Smooth muscle cell (in vitro differentiated cells): ENCODE measurements around the gene FRA10AC1. TPM values are rescaled to one million over a fixed set of nuclear protein-coding genes. Genes with fewer than 3 reads are reported as not detected.

Source experiments
- DNase-seq: peaks from one replicate; lab custom pipeline; 2025; ENCODE audit not compliant: unreplicated experiment; lab: John Stamatoyannopoulos, UW
- H2AFZ ChIP-seq: fragments of 200-600 bp; sonication (generic); 2 replicates; pipeline ENCODE4 v1.6.0; 2016; ENCODE audit warnings: antibody characterized with exemption, low read depth, mild to moderate bottlenecking
- H3F3A ChIP-seq: fragments of 200-600 bp; sonication (generic); 2 replicates; pipeline ENCODE4 v1.6.0; 2017; ENCODE audit warnings: antibody characterized with exemption, low read depth
- H3K27ac ChIP-seq: fragments of 200-600 bp; sonication (generic); 2 replicates; pipeline ENCODE4 v1.5.1; 2016; ENCODE audit warnings: low read depth, mild to moderate bottlenecking
- H3K27me3 ChIP-seq: fragments of 200-600 bp; sonication (generic); 2 replicates; pipeline ENCODE4 v1.6.1; 2016; ENCODE audit warnings: low read depth, mild to moderate bottlenecking
- H3K36me3 ChIP-seq: fragments of 200-600 bp; sonication (generic); 2 replicates; pipeline ENCODE4 v1.5.1; 2016; ENCODE audit warnings: low read depth
- H3K4me1 ChIP-seq: fragments of 200-600 bp; sonication (generic); 2 replicates; pipeline ENCODE4 v1.5.1; 2016; ENCODE audit warnings: low read depth
- H3K4me2 ChIP-seq: fragments of 200-600 bp; sonication (generic); 2 replicates; pipeline ENCODE4 v1.6.0; 2016; ENCODE audit warnings: mild to moderate bottlenecking
- H3K4me3 ChIP-seq: fragments of 200-600 bp; sonication (generic); 2 replicates; pipeline ENCODE4 v1.5.1; 2016; ENCODE audit warnings: mild to moderate bottlenecking
- H3K79me2 ChIP-seq: fragments of 200-600 bp; sonication (generic); 2 replicates; pipeline ENCODE4 v1.6.0; 2016; ENCODE audit warnings: low read depth, mild to moderate bottlenecking
- H3K9ac ChIP-seq: fragments of 200-600 bp; sonication (generic); 2 replicates; pipeline ENCODE4 v1.6.0; 2016; ENCODE audit warnings: low read depth
- H3K9me3 ChIP-seq: fragments of 200-600 bp; sonication (generic); replicated peaks from 2 replicates; pipeline ENCODE4 v1.5.1; 2016; ENCODE audit warnings: low read depth
- H4K20me1 ChIP-seq: fragments of 200-600 bp; sonication (generic); 2 replicates; pipeline ENCODE4 v1.6.0; 2016; ENCODE audit warnings: low read depth
- WGBS: methylation state at CpG from one replicate; pipeline ENCODE4 v1.1.7; 2016; ENCODE audit warnings: low lambda C conversion rate; 5-methylcytosine and 5-hydroxymethylcytosine counted together
- polyA plus RNA-seq: library from polyadenylated mRNA; unstranded; fragments of >200 nt; fragmentation: Nextera tagmentation; extraction: Ambion mirVana; gene quantifications from 2 replicates; pipeline ENCODE4 v1.2.1, GENCODE V29; 2016
- total RNA-seq: library from RNA; depleted of rRNA; stranded (reverse); fragments of >200 nt; gene quantifications from 2 replicates; pipeline ENCODE4 v1.2.3, GENCODE V29; 2014
- TF ChIP-seq, protein P1 (sequence below): fragments of 200-600 bp; sonication (generic); IDR thresholded peaks from 2 replicates; pipeline ENCODE4 v1.5.1; 2017; ENCODE audit warnings: borderline replicate concordance, mild to moderate bottlenecking, antibody characterized with exemption; ENCODE audit not compliant: insufficient read depth, poor library complexity, severe bottlenecking

FRA10AC1 gene
- total and polyA plus RNA-seq, 2 experiments from 2014 or later, result 11.2 to 12.3 TPM

DNA sequence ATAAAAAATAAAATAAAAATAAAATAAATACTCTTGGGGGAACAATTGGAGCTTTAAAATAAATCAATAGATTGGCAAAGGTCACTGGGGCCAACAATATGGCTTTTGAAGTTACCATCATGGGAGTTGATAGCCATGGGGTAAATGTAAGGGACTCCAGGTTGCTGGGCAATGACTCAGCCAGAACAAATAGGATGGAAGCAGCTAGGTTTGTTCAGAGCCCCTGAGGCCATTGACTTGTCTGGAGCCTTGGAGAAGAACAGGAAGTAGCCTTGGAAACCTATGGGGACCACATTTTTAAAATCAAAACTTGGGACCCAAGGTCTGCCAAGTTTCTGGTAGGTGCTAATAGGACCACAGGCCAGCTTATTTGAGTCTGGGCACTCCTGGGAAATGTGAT is 20.2 kb upstream of the FRA10AC1 start:
- TF ChIP-seq, protein P1, sequence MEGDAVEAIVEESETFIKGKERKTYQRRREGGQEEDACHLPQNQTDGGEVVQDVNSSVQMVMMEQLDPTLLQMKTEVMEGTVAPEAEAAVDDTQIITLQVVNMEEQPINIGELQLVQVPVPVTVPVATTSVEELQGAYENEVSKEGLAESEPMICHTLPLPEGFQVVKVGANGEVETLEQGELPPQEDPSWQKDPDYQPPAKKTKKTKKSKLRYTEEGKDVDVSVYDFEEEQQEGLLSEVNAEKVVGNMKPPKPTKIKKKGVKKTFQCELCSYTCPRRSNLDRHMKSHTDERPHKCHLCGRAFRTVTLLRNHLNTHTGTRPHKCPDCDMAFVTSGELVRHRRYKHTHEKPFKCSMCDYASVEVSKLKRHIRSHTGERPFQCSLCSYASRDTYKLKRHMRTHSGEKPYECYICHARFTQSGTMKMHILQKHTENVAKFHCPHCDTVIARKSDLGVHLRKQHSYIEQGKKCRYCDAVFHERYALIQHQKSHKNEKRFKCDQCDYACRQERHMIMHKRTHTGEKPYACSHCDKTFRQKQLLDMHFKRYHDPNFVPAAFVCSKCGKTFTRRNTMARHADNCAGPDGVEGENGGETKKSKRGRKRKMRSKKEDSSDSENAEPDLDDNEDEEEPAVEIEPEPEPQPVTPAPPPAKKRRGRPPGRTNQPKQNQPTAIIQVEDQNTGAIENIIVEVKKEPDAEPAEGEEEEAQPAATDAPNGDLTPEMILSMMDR, result no peak
- Histone ChIP-seq H3K4me2 (no peak overlapping the region), H3K9me3 (no peaks in the 10 kb centered on the region), H3F3A (no peaks in the 10 kb centered on the region), H3K27me3 (peaks cover 25% of the 10 kb centered on the region), H3K36me3 (no peaks in the 10 kb centered on the region), H3K4me3 (no peak overlapping the region), H3K79me2 (no peaks in the 10 kb centered on the region), H2AFZ (no peak overlapping the region), H3K27ac (no peak overlapping the region), H3K9ac (no peak overlapping the region), H3K4me1 (no peaks in the 10 kb centered on the region), H4K20me1 (no peaks in the 10 kb centered on the region)
- DNase-seq, result no peak

DNA sequence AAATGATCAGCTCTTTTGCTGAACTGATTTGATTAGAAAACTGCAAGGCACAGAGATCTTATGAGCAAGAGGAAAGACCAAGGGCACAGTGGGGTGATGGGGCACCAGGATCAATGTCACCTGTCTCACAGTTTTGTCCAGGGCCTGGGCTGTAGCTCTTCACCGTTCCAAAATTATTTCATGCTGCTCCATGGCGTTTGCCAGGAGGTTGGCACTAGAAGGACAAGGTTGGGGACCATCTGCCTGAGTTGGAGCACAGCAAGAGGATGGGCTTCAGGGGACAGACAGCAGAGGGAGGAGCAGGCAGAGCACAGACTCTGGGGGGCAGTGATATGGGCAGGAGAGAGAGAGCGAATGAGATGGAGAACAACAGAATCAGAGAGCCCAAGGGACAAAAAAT is 17.5 kb upstream of the FRA10AC1 start:
- TF ChIP-seq, protein P1, result no peak
- no peak overlapping the region for H3K9ac ChIP-seq
- H2AFZ ChIP-seq, result no peak overlapping the region
- H3K4me1 ChIP-seq, result no peaks in the 10 kb centered on the region
- no peaks in the 10 kb centered on the region for H3K36me3 ChIP-seq
- no peak for DNase-seq
- peaks cover 2% of the 10 kb centered on the region for H3K27me3 ChIP-seq
- H3K9me3 ChIP-seq, result no peaks in the 10 kb centered on the region
- H3F3A ChIP-seq, result no peaks in the 10 kb centered on the region
- no peak overlapping the region for H3K4me2 ChIP-seq
- no peaks in the 10 kb centered on the region for H4K20me1 ChIP-seq
- no peak overlapping the region for H3K4me3 ChIP-seq
- H3K79me2 ChIP-seq, result no peaks in the 10 kb centered on the region
- H3K27ac ChIP-seq, result no peak overlapping the region
- 71% methylated on average over 3 of the region's 3 CpGs for WGBS

DNA sequence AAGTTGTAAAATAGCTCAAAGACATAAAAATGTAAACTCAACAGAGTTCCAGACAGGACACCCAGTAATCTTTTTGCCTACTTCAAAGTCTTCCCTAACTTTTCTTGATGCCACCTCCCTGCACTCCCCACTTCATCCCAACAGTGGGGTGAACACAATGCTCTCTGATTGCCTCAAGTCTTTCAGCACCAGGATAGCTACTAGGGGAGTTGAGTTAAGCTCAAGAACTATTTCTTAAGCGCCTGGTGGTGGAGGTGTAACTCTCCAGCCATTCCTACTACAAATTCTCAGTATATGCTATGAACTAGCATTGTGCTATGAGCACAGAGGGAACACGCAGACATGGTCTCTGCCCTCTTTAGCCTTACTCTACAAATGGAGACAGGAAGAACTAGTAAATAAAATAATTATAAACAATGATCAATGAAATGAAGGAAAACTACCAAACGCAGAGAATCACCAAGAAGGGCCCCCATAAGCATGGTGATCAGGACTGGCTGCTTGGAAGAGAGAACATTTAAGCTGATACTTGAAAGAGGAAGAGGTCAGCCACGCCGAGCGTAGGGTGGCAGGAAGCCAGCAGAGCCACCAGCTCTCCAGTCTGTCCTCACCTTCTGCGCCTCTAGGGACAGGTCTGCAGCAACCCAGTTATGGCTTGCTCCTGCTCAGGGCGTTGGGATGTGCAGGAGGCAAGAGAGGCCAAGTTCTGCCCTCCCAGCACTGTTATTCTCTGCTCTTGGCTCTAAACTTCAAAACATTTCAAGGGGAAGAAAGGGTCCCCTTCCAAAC is 16.7 kb upstream of the FRA10AC1 start:
- Histone ChIP-seq H3K9me3 (no peaks in the 10 kb centered on the region), H3K4me3 (no peak overlapping the region), H2AFZ (no peak overlapping the region), H3K27me3 (no peaks in the 10 kb centered on the region), H3K4me1 (no peaks in the 10 kb centered on the region), H3K9ac (no peak overlapping the region), H3K27ac (no peak overlapping the region), H3F3A (no peaks in the 10 kb centered on the region), H3K4me2 (no peak overlapping the region), H4K20me1 (no peaks in the 10 kb centered on the region), H3K79me2 (no peaks in the 10 kb centered on the region), H3K36me3 (no peaks in the 10 kb centered on the region)
- TF ChIP-seq, protein P1, result no peak
- no peak for DNase-seq
- WGBS, result 78% methylated on average over 8 of the region's 8 CpGs

DNA sequence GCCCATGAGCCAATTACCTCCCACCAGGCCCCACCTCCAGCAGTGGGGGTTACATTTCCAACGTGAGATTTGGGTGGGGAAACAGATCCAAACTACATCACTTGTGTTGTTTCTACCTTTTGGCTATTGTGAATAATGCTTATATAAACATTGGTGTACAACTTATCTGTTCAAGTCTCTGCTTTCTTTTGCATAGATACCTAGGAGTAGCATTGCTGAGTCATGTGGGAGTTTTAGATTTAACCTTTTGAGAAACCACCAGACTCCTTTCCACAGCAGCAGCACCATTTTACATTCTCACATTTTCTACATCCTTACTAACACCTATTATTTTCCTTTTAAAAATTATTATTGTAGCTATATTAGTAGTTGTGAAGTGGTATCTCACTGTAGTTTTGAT is 14.4 kb upstream of the FRA10AC1 start:
- no peaks in the 10 kb centered on the region for H3K4me1 ChIP-seq
- no peak overlapping the region for H3K4me3 ChIP-seq
- H3K27ac ChIP-seq, result no peak overlapping the region
- H3K27me3 ChIP-seq, result no peaks in the 10 kb centered on the region
- H3K79me2 ChIP-seq, result no peaks in the 10 kb centered on the region
- no peak overlapping the region for H3K4me2 ChIP-seq
- H4K20me1 ChIP-seq, result no peaks in the 10 kb centered on the region
- 29% methylated on average over 1 of the region's 1 CpG for WGBS
- H3K36me3 ChIP-seq, result no peaks in the 10 kb centered on the region
- no peaks in the 10 kb centered on the region for H3F3A ChIP-seq
- H2AFZ ChIP-seq, result no peak overlapping the region
- H3K9ac ChIP-seq, result no peak overlapping the region
- TF ChIP-seq, protein P1, result no peak
- DNase-seq, result no peak
- H3K9me3 ChIP-seq, result no peaks in the 10 kb centered on the region
